HG02938 (cell line): ENCODE results near the gene ELOVL6.
"Not testable (repeated sequence)": the region's sequence is repeated elsewhere in the genome, so short reads cannot be mapped to it uniquely, and the experiment has no call there.

ENCODE experiments used
- ATAC-seq: cut with Tn5 transposase; IDR thresholded peaks from one replicate; pipeline ENCODE4 v1.9.1; 2021; ENCODE audit warnings: mild to moderate bottlenecking, moderate library complexity; ENCODE audit not compliant: unreplicated experiment

The ELOVL6 gene

DNA sequence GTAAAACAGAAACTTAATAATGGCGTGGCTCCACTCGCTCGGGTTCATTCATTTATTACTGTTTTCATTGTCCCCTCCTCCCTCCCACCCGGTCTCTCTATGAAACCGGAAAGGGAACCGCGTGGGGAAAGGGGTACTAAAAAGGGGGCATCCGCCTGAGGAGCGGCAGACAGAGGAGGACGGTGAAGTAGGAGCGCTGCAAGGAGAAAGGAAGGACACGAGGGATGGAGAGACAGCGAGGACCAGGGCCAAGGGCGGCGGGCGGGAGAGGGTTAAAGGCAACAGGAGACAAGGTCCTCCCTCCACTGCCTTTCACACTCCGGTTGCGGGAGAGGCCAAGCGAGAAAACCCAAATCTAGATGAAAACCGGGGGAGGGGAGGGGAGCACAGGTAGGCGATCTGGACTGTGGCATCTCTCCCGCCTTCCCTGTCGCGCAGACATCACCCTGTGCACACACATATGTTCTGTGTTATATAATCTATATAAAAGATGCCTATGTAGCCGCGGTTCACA is 829 bp downstream of the ELOVL6 start:
- no peak for ATAC-seq

DNA sequence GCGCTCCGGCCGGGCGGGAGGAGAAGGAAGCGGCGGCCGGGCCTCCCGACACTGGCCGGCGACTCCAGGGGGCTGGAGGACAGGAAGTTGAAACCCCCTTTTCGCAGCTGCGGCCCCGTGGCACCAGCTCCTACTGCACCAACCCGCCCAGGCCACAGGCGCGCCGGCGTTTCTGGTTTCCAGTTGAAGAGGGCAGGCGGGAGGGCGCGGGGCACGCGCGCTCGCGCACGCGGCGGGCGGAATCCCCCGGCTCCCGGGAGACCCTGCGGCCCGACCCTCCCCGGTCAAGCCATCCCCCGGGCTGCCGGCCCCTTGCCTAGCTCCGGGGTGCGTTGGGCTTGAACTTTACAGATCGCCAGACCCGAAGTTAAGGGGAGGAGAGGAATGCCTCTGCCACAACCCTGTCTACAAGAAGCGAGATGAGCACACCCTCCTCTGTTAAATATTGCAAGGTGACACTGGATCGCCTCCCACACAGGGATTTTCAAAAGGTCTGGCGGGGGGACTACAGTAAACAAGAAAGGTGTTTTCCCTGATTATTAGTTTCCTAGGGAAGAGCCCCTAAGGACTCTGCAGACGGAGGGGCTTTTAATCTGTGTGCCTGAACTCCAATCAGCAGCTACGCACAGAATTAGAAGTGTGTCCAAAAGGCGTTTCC is 1.4 kb downstream of the ELOVL6 start:
- ATAC-seq: peak; percentile 25

DNA sequence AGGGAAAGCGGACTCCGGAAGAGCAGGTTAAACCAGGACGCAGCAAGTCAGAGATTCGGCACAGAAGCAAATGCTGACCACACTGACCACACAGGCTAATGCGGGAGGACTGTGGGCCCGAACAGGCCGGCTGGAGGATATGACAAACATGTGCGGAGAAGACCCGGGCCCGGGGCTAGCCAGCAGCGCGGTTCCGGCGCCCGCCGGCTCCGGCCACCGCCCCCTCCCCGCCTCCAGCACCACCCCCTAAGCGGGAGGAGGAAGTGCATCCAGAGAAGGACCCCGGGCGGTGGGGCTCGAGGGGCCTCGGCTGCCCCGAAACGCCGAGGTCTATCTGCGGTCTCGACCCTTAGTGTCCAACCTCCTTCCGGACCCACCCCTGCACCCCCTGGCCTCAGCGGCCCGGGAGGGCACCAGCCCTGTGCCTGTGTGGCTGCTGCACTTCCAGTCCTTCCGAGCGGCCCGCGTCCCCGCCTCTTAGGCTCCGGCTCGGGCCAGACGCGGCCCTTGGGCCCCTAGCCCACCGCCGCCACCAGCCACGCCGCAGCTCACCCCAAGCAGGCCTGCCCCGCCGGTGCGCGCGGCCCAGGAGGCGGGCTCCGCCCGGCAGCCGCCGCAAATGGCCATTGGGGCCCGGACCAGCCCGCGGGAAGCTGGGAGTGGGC is 2.1 kb downstream of the ELOVL6 start:
- peak; percentile 15 for ATAC-seq

DNA sequence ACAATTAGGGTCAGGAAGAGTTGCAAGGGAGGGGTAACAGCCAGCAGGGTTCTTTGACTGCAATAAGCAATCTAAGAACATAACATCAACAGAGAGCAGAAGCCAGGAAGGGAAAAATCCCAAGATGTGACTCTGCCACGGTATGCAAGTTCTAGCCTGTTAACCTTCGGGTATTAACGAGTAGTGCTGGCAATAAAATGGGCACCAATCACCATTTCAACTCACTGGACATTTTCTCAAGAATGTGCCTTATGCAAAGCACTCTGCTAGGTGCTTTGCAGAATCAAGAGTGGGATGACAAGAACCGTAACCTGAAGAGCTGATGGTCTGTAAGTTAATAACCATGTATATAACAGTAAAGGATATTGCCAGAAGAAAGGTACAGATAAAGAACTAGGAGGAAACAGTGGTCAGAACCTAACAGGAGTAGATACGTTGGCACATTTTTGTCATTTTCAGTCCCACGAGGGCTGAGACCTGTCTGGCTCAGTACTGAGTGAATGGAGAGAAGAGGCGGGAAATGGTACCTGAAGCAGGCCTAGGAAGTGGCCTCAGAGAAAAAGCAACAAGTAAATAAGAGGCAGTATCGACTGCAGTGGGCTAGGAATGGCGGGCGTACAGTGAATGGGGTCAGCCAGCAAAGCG is 2.7 kb downstream of the ELOVL6 start:
- peak; percentile 7 for ATAC-seq

DNA sequence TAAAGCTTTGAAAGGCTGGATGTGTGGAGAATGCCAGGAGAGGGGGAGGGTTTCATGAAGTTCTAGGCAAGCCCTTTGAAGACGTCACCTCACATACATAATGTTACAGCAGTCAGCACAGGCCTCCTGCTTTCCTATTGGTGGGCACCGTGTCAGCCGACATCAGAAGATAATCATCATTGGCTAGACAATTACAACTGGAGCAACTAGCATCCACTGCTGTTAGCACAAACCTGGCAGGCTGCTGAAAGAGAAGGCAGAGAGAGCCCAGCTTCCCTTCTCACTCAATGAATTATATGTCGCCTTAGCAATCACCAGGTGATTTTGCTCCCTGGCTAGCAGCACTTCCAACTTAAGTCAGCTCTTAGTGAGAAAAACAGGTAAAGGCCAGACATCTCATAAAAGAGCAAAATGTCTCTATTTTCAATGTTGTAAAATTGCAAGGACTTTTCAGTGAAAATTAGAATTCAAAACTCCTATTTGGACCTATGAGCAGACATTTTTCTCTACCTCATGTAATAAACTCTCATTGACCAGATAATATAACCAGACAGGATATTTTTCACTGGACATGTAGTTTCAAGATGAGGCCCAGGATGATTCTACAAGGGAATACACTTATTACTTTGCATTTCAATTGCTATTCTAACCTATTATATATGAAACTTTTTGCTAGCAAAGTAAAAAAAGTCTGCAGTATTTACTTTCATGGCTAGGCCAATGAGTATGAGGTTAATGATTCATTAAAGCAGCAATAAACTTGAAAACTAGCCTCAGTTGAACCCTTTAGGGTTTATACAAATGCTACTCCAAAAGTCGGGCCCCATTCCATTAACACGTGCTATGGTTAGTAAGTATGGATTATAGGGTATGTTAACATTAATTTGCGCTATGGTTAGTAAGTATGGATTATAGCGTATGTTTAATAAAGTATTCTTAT is 4.3 kb downstream of the ELOVL6 start:
- peak; percentile 80 for ATAC-seq

DNA sequence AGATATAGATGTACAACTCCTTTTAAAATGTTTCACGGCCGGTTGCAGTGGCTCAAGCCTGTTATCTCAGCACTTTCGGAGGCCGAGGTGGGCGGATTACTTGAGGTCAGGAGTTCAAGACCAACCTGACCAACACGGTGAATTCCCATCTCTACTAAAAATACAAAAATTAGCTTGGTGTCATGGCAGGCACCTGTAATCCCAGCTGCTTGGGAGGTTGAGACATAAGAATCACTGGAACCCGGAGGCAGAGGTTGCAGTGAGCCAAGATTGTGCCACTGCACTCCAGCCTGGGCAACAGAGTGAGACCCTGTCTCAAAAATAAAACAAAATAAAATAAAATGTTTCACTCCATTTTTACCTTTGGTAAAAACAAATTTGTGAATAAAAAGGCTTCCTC is 5.1 kb downstream of the ELOVL6 start:
- ATAC-seq: not testable (repeated sequence)

DNA sequence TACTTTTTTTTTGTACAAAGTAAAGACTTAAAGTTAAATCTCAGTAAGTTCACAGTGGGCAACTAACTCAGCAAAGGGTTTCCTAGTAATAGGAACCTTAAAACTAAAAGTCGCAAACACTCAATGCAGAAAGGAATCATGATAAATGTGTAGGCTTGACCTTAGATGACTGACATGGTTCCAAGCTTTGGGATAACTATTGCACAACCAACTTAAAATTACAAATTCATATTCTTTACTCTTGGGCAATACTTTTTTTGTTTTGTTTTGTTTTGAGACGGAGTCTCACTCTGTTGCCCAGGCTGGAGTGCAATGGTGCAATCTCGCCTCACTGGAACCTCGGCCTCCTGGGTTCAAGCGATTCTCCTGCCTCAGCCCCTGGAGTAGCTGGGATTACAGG is 8.2 kb downstream of the ELOVL6 start:
- no peak for ATAC-seq

DNA sequence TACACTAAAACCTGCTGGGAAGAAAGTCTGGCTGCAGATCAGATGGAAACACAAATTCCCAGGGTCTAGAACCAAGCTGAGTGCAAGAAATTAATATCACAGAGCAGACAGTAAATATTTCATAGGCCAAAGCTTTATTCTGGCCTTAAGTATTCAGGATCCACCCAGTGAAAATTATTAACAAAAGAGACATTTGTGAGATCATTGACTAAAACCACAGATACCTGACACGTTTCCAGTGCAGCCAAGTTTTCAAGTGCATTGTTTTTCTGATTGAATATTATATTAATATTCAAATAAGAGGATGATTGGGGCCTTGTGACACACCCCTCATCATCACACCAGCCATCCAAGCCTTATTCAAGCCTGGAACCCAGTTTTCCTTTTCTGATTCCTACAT is 10.3 kb downstream of the ELOVL6 start:
- peak; percentile 61 for ATAC-seq

DNA sequence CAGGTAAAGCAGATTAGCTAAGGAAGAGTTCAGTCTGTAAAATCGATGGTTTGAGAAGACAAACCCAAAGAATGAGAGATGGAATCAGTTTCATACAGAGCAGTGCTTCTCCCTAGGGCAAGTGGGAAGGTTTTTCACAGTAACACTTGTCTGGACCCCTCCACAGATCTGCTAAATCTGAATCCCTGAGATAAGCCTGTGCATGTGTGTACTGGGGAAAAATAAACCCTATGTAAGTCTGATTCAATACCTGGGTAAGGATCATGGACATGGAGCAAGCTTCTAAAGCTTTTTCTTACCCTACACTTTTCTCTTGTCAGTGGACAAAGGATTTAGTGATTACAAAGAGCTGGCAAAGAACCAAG is 13.6 kb downstream of the ELOVL6 start:
- ATAC-seq: no peak

DNA sequence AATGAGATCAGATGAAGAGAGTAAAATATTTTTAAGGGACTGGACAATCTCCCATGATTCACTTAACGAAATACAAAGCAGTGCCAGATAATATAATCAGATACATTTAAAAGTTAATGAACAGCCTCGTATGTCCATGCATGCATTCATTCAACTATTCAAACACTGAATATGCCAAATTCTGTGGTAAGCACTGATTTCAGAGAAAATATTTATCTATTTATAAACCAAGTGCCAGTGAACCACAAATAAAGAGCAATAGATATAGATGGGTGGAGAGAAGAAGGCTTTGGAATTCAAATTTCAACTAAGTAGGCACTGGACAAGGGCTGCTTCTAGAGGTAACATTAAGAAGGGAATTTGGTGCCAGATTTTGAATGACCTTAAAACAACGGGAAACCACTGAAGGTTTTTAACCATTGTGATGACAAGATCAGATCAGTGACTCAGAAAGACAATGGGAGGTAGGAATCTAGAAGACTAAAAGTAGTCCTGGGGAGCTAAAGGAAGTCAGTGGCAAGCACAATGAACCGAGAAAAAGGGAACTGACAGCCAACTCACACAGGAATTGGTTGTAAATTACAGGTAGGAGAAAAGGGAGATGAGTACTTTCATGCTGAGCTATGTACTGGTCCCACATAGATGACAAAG is 14.2 kb downstream of the ELOVL6 start:
- ATAC-seq: no peak

DNA sequence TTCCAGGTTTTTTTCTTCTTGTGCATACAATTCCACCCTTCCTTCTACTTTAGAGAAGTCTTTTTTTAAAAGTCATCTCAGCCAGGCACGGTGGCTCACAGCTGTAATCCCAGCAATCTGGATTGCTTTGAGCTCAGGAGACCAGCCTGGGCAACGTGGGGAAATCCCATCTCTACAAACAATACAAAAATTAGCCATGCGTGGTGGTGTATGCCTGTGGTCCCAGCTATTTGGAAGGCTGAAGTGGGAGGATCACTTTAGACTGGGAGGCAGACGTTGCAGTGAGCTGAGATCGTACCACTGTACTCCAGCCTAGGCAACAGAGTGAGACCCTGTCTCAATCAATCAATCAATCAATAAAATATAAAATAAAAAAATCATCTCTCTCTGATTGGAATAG is 14.8 kb downstream of the ELOVL6 start:
- no peak for ATAC-seq

DNA sequence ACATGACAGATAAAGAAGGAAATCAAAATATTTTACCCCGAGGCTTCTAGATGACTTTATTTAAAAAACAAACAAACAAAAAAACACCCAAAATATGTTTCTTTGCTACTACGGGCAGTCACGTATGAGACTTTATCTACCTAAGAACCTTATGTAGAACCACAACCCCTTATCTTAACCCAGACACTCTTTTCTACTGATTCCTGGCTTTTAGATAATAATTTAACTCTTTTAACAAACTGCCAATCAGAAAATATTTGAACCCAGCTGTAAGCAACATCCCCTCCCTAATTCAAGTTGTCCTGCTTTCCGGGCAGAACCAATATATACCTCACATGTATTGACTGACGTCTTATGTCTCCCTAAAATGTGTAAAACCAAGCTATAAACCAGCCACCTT is 15.4 kb downstream of the ELOVL6 start:
- no peak for ATAC-seq

DNA sequence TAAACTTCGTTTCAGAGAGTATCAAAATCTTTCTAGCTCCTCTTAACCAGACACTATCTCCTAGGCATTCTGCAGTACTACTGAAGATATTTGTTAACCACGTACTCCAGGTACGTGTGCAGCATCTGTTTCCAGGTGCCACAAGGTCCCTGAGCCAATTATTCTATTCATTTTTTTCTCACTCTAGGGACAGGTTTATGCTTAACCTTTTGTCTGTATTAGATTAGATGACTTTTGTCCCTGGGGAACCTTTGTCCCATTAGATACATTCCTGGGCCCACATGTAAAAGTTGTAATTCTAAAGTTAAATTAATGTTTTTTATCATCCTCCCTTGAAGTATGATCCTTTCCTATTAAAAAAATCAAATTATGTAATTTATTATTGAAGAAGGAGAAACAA is 16.5 kb downstream of the ELOVL6 start:
- no peak for ATAC-seq

DNA sequence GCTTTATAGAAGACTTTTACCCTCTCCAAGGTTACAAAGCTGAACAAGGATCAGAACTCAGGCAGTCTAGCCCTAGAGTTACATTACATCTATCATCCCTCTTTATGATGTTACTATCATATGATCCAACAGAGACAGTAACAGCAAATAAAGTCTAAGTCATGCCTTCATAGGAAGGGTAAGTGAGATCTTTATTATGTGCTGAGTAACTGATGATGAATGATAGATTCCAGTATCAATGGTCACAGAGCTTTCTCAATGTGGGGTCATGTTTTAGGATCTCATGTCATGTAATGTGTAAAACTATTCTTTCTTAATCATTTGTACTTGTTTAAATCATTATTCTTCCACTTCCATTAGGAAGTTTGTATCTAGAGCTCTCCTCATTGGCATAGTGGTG is 22.8 kb downstream of the ELOVL6 start:
- ATAC-seq: no peak

DNA sequence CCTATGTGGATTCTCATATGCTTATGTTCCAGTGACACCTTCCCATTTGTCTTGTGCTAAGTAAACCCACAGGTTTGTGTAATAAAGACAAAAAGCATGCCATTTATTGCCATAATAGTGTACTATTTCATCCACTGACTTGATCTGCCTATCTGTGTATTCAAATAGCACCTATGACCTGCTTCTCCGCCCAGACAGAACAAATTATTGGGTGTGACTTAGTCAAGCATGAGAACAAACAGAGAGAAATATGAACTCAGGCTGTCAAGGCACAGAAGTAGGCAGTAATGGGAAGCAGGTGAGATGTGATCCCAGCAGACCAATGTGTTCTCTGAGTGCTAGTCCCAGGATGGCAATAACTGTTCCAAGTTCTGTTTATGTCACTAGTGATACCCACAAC is 25.4 kb downstream of the ELOVL6 start:
- ATAC-seq: no peak

DNA sequence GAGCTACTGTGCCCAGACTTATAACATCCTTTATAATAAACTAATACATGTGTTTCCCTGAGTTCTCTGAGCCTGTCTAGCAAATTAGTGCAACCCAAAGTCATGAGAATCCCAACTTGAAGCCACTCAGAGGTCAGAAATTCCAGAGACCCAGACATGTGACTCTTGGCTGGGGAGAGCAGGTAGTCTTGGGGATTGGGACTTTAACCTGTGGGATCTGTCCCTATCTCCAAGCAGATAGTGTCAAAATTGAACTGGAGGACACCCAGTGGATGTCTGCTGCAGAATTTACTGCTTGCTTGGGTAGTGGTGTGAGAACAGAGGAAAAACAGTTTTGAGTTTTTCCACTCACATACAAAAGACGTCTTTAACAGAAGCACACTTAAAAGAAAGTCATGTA is 26.4 kb downstream of the ELOVL6 start:
- no peak for ATAC-seq

DNA sequence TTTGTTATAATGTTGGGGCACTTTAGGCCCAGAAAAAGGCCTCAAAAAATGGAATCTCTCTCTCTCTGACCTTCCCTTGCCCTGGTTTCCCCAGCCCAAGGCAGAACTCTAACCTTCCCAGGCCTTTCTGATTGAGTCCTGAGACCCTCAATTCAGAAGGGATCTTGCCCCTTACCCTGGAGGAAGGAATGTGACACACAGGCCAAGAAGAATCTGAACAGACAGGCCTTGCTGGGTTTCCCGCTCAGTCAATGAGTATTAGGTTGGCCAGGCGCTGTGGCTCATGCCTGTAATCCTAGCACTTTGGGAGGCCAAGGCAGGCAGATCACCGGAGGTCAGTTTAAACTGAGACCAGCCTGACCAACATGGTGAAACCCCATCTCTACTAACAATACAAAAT is 27.6 kb downstream of the ELOVL6 start:
- ATAC-seq: no peak

DNA sequence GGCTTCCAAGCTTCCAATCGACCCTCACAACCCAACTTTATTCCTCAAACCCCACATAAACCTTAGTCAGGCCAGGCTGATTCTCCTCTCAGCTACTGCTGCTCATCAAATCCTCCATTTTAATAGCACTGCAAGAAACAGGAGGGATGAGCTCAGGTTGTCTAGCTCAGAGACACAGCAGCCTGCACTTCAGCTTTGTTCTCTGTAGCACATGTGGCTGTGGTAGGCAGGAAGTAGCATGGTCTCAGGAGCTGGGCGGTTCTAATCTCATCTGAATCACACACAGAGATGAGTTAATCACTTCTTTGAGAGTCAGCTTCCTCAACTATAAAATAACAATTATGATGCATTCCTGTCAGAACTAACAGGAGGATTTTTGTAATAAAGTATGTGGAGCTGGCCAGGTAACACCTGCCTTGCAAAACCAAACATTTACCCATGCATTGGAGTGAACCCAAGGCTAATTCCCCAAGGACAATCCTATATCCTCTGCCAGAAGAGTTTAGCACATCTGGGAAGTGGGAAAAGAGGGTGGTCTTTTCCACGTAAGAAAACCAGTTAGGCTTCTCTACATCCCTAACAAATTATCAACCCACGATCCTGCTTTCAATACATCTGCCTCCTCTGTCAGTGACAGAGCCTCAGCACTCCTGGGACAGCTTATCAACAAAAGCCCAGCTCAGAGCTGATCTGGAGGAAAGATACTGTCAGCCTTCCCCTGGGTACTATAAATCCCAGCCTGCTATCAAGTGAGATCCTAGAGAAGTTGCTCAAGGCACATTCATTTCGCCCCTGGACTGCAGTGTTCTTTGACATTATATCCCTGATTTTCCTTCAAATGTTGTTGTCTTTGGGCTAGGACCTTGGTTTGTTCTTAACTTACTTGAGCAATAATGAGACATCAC is 32.8 kb downstream of the ELOVL6 start:
- peak; percentile 88 for ATAC-seq

DNA sequence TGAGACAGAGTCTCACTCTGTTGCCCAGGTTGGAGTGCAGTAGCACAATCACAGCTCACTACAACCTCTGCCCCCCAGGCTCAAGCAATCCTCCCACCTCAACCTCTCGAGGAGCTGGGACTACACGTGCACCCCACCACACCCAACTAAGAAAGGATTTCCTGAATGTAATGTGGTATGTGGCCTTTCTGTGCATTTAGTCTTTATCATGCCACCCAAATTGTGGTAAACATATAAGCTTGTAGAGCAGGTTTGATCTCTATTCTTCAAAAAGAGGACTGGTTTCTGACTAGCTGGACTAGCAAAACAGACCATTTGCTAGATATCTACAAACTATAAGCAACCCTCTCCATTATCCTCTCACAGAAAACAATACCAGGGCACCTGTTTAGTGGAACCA is 33.6 kb downstream of the ELOVL6 start:
- ATAC-seq: no peak

DNA sequence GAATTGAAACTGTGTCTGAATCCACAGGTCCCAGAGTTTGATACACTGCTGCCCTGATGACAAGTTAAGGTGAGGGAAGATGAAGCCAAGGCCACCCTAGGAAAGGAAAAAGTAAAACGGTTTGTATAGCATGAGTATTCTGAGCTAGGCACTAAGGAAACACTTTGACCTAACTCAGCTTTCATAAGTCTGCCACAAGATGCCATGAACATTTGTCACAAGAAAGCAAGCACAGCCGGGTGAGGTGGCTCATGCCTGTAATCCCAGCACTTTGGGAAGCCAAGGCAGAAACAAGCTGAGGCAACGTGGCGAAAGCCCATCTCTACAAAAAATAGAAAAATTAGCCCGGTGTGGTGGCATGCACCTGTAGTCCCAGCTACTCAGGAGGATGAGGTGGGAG is 34.2 kb downstream of the ELOVL6 start:
- no peak for ATAC-seq
